ENCODE data around the gene PCNA. TPM values are rescaled to one million over a fixed set of nuclear protein-coding genes. Genes with fewer than 3 reads are reported as not detected.
"Not testable (repeated sequence)": the region's sequence is repeated elsewhere in the genome, so short reads cannot be mapped to it uniquely, and the experiment has no call there.

PCNA gene
- polyA plus RNA-seq, 4 donors: 57.6 to 144 (median 85.9) TPM

GRCh38 chr20:5071942-5072341, 47.8 kb downstream of the PCNA start:
- not testable (repeated sequence) for H3K27ac ChIP-seq (ENCODE audit: low read depth in 1 of 3, low read length in 2 of 3); H3K36me3 ChIP-seq (ENCODE audit: control insufficient read depth in 3 of 3, insufficient read depth in 2 of 3, low read depth in 1 of 3, low read length in 3 of 3); H3K27me3 ChIP-seq (ENCODE audit: control insufficient read depth in 3 of 3, insufficient read depth in 3 of 3, low read length in 3 of 3); H3K9me3 ChIP-seq (ENCODE audit: control insufficient read depth in 2 of 2, insufficient read depth in 1 of 2, low read depth in 1 of 2, low read length in 1 of 2); DNase-seq; H3K4me3 ChIP-seq (ENCODE audit: low read depth in 1 of 3, low read length in 3 of 3); H3K4me1 ChIP-seq (ENCODE audit: control insufficient read depth in 3 of 3, insufficient read depth in 2 of 3, low read depth in 1 of 3, low read length in 2 of 3); FAIRE-seq
- 93 to 96% (median 95%) methylated on average over 4 of the region's 4 CpGs for WGBS, 3 donors

- peaks cover 0 to under 1% (median 0%) of the 10 kb centered on the region in 3 donors for H3K36me3 ChIP-seq (ENCODE audit: control insufficient read depth in 3 of 3, insufficient read depth in 2 of 3, low read depth in 1 of 3, low read length in 3 of 3)
- H3K27me3 ChIP-seq (ENCODE audit: control insufficient read depth in 3 of 3, insufficient read depth in 3 of 3, low read length in 3 of 3): no peaks in the 10 kb centered on the region
- FAIRE-seq (no peak), DNase-seq (no peak)
- no peak overlapping the region for H3K27ac ChIP-seq (ENCODE audit: low read depth in 1 of 3, low read length in 2 of 3)
- 93 to 96% (median 95%) methylated on average over 4 of the region's 4 CpGs for WGBS, 3 donors
- H3K4me1 ChIP-seq (ENCODE audit: control insufficient read depth in 3 of 3, insufficient read depth in 2 of 3, low read depth in 1 of 3, low read length in 2 of 3): peaks cover 0 to 6% (median 0%) of the 10 kb centered on the region in 3 donors
- no peak overlapping the region for H3K4me3 ChIP-seq (ENCODE audit: low read depth in 1 of 3, low read length in 3 of 3)
- H3K9me3 ChIP-seq (ENCODE audit: control insufficient read depth in 2 of 2, insufficient read depth in 1 of 2, low read depth in 1 of 2, low read length in 1 of 2): no peaks in the 10 kb centered on the region
Observed at GRCh38 chr20:5070570-5070969, 49.2 kb downstream of the PCNA start.

- FAIRE-seq: no peak
- Histone ChIP-seq H3K9me3 (ENCODE audit: control insufficient read depth in 2 of 2, insufficient read depth in 1 of 2, low read depth in 1 of 2, low read length in 1 of 2) (no peaks in the 10 kb centered on the region), H3K27ac (ENCODE audit: low read depth in 1 of 3, low read length in 2 of 3) (no peak overlapping the region), H3K36me3 (ENCODE audit: control insufficient read depth in 3 of 3, insufficient read depth in 2 of 3, low read depth in 1 of 3, low read length in 3 of 3) (peaks cover 0 to 3% (median 0%) of the 10 kb centered on the region in 3 donors), H3K4me3 (ENCODE audit: low read depth in 1 of 3, low read length in 3 of 3) (no peak overlapping the region), H3K27me3 (ENCODE audit: control insufficient read depth in 3 of 3, insufficient read depth in 3 of 3, low read length in 3 of 3) (no peaks in the 10 kb centered on the region), H3K4me1 (ENCODE audit: control insufficient read depth in 3 of 3, insufficient read depth in 2 of 3, low read depth in 1 of 3, low read length in 2 of 3) (peaks cover 0 to 6% (median 0%) of the 10 kb centered on the region in 3 donors)
- 93 to 95% (median 95%) methylated on average over 7 of the region's 7 CpGs for WGBS, 3 donors
- DNase-seq: no peak
Observed at GRCh38 chr20:5070081-5070480, 49.7 kb downstream of the PCNA start.

GRCh38 chr20:5069141-5069806, 50.5 kb downstream of the PCNA start:
- WGBS, 3 donors: 81 to 89% (median 88%) methylated on average over 8 of the region's 8 CpGs
- Histone ChIP-seq H3K27ac (ENCODE audit: low read depth in 1 of 3, low read length in 2 of 3) (no peak overlapping the region), H3K4me3 (ENCODE audit: low read depth in 1 of 3, low read length in 3 of 3) (no peak overlapping the region), H3K4me1 (ENCODE audit: control insufficient read depth in 3 of 3, insufficient read depth in 2 of 3, low read depth in 1 of 3, low read length in 2 of 3) (peaks cover 0 to 6% (median 0%) of the 10 kb centered on the region in 3 donors), H3K27me3 (ENCODE audit: control insufficient read depth in 3 of 3, insufficient read depth in 3 of 3, low read length in 3 of 3) (no peaks in the 10 kb centered on the region), H3K9me3 (ENCODE audit: control insufficient read depth in 2 of 2, insufficient read depth in 1 of 2, low read depth in 1 of 2, low read length in 1 of 2) (no peaks in the 10 kb centered on the region), H3K36me3 (ENCODE audit: control insufficient read depth in 3 of 3, insufficient read depth in 2 of 3, low read depth in 1 of 3, low read length in 3 of 3) (peaks cover 0 to 3% (median 0%) of the 10 kb centered on the region in 3 donors)
- DNase-seq: no peak
- no peak for FAIRE-seq

GRCh38 chr20:5067877-5068645, 51.7 kb downstream of the PCNA start:
- WGBS, 3 donors: 79 to 91% (median 90%) methylated on average over 9 of the region's 9 CpGs
- peaks cover 0 to 2% (median 0%) of the 10 kb centered on the region in 3 donors for H3K4me1 ChIP-seq (ENCODE audit: control insufficient read depth in 3 of 3, insufficient read depth in 2 of 3, low read depth in 1 of 3, low read length in 2 of 3)
- H3K36me3 ChIP-seq (ENCODE audit: control insufficient read depth in 3 of 3, insufficient read depth in 2 of 3, low read depth in 1 of 3, low read length in 3 of 3): peaks cover 0 to 3% (median 0%) of the 10 kb centered on the region in 3 donors
- FAIRE-seq (no peak), DNase-seq (no peak)
- no peak overlapping the region for H3K27ac ChIP-seq (ENCODE audit: low read depth in 1 of 3, low read length in 2 of 3)
- no peak overlapping the region for H3K4me3 ChIP-seq (ENCODE audit: low read depth in 1 of 3, low read length in 3 of 3)
- no peaks in the 10 kb centered on the region for H3K27me3 ChIP-seq (ENCODE audit: control insufficient read depth in 3 of 3, insufficient read depth in 3 of 3, low read length in 3 of 3)
- H3K9me3 ChIP-seq (ENCODE audit: control insufficient read depth in 2 of 2, insufficient read depth in 1 of 2, low read depth in 1 of 2, low read length in 1 of 2): no peaks in the 10 kb centered on the region

- Histone ChIP-seq H3K9me3 (ENCODE audit: control insufficient read depth in 2 of 2, insufficient read depth in 1 of 2, low read depth in 1 of 2, low read length in 1 of 2) (no peaks in the 10 kb centered on the region), H3K27me3 (ENCODE audit: control insufficient read depth in 3 of 3, insufficient read depth in 3 of 3, low read length in 3 of 3) (no peaks in the 10 kb centered on the region), H3K4me1 (ENCODE audit: control insufficient read depth in 3 of 3, insufficient read depth in 2 of 3, low read depth in 1 of 3, low read length in 2 of 3) (no peaks in the 10 kb centered on the region), H3K36me3 (ENCODE audit: control insufficient read depth in 3 of 3, insufficient read depth in 2 of 3, low read depth in 1 of 3, low read length in 3 of 3) (peaks cover 0 to 3% (median 0%) of the 10 kb centered on the region in 3 donors), H3K4me3 (ENCODE audit: low read depth in 1 of 3, low read length in 3 of 3) (no peak overlapping the region), H3K27ac (ENCODE audit: low read depth in 1 of 3, low read length in 2 of 3) (no peak overlapping the region)
- WGBS, 3 donors: 82 to 85% (median 83%) methylated on average over 10 of the region's 10 CpGs
- peak in 1 of 2 donors; percentile 18 for DNase-seq
- FAIRE-seq: no peak
Observed at GRCh38 chr20:5065879-5066383, 53.8 kb downstream of the PCNA start.

GRCh38 chr20:5065166-5065878, 54.4 kb downstream of the PCNA start:
- no peaks in the 10 kb centered on the region for H3K27me3 ChIP-seq (ENCODE audit: control insufficient read depth in 3 of 3, insufficient read depth in 3 of 3, low read length in 3 of 3)
- FAIRE-seq (no peak), DNase-seq (no peak)
- H3K4me3 ChIP-seq (ENCODE audit: low read depth in 1 of 3, low read length in 3 of 3): no peak overlapping the region
- 84 to 92% (median 89%) methylated on average over 7 of the region's 7 CpGs for whole genome bisulfite sequencing, 3 donors
- H3K4me1 ChIP-seq (ENCODE audit: control insufficient read depth in 3 of 3, insufficient read depth in 2 of 3, low read depth in 1 of 3, low read length in 2 of 3): no peaks in the 10 kb centered on the region
- H3K27ac ChIP-seq (ENCODE audit: low read depth in 1 of 3, low read length in 2 of 3): no peak overlapping the region
- no peaks in the 10 kb centered on the region for H3K9me3 ChIP-seq (ENCODE audit: control insufficient read depth in 2 of 2, insufficient read depth in 1 of 2, low read depth in 1 of 2, low read length in 1 of 2)
- H3K36me3 ChIP-seq (ENCODE audit: control insufficient read depth in 3 of 3, insufficient read depth in 2 of 3, low read depth in 1 of 3, low read length in 3 of 3): peaks cover 0 to 3% (median 0%) of the 10 kb centered on the region in 3 donors
